Sigmoid colon (tissue), 3 donors: ENCODE results near the gene ZNF799.
"Not testable (repeated sequence)": the region's sequence is repeated elsewhere in the genome, so short reads cannot be mapped to it uniquely, and the experiment has no call there.

Experiments
- POLR2A ChIP-seq, 2 donors: fragments of 450-650 bp; IDR thresholded peaks; one replicate each; pipeline ENCODE4 v1.6.1; 2016; ENCODE audit warnings: antibody characterized with exemption in 2 of 2, mild to moderate bottlenecking in 2 of 2, moderate library complexity in 2 of 2
- TF ChIP-seq, protein P1 (sequence below), 4 experiments: fragments of 450-650 bp in 3 of 4; fragments of 200-600 bp in 1 of 4; IDR thresholded peaks; one replicate each; pipeline ENCODE4 v1.5.1; 2016 to 2019; ENCODE audit warnings: antibody characterized with exemption in 4 of 4, mild to moderate bottlenecking in 3 of 4, moderate library complexity in 2 of 4

- TF ChIP-seq POLR2A (IDR thresholded peaks at IDR 0.05) = not testable (repeated sequence)
- TF ChIP-seq, protein P1, sequence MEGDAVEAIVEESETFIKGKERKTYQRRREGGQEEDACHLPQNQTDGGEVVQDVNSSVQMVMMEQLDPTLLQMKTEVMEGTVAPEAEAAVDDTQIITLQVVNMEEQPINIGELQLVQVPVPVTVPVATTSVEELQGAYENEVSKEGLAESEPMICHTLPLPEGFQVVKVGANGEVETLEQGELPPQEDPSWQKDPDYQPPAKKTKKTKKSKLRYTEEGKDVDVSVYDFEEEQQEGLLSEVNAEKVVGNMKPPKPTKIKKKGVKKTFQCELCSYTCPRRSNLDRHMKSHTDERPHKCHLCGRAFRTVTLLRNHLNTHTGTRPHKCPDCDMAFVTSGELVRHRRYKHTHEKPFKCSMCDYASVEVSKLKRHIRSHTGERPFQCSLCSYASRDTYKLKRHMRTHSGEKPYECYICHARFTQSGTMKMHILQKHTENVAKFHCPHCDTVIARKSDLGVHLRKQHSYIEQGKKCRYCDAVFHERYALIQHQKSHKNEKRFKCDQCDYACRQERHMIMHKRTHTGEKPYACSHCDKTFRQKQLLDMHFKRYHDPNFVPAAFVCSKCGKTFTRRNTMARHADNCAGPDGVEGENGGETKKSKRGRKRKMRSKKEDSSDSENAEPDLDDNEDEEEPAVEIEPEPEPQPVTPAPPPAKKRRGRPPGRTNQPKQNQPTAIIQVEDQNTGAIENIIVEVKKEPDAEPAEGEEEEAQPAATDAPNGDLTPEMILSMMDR (IDR thresholded peaks at IDR 0.05) = not testable (repeated sequence)
These were observed 38.8 kb upstream of the ZNF799 start for GRCh38 chr19:12439686-12440540.
